Aorta (tissue), 5 donors: ENCODE measurements around the gene TRAK1. TPM values are rescaled to one million over a fixed set of nuclear protein-coding genes. Genes with fewer than 3 reads are reported as not detected.

Experiments used
- ATAC-seq: fragments of 200-7000 bp; cut with Tn5 transposase; one replicate; pipeline ENCODE4 v1.9.1; 2022; ENCODE audit warnings: moderate library complexity; ENCODE audit not compliant: low FRiP score
- DNase-seq, 2 donors: peaks; one replicate each; pipeline ENCODE4 v3.0.0-alpha.2; 2020
- H3K27ac ChIP-seq, 2 donors: one replicate each; pipeline ENCODE4 v1.5.1; 2013; ENCODE audit warnings: low read length in 2 of 2, mild to moderate bottlenecking in 2 of 2, moderate library complexity in 2 of 2, control low read depth in 1 of 2, inconsistent platforms in 1 of 2, low read depth in 1 of 2
- H3K27me3 ChIP-seq, 2 donors: one replicate each; pipeline ENCODE4 v1.6.1; 2013; ENCODE audit warnings: control low read depth in 1 of 2, low read length in 1 of 2, mild to moderate bottlenecking in 1 of 2, moderate library complexity in 1 of 2; ENCODE audit not compliant: insufficient read depth in 2 of 2, control insufficient read depth in 1 of 2
- H3K36me3 ChIP-seq, 2 donors: one replicate each; pipeline ENCODE4 v1.6.1; 2013; ENCODE audit warnings: control low read depth in 1 of 2, low read length in 1 of 2, mild to moderate bottlenecking in 1 of 2; ENCODE audit not compliant: insufficient read depth in 2 of 2, control insufficient read depth in 1 of 2
- H3K4me1 ChIP-seq, 2 donors: one replicate each; pipeline ENCODE4 v1.6.1; 2013; ENCODE audit warnings: low read length in 2 of 2, control low read depth in 1 of 2, mild to moderate bottlenecking in 1 of 2, moderate library complexity in 1 of 2; ENCODE audit not compliant: insufficient read depth in 2 of 2, control insufficient read depth in 1 of 2
- H3K4me3 ChIP-seq, 2 donors: one replicate each; pipeline ENCODE4 v1.5.1; 2013; ENCODE audit warnings: low read length in 2 of 2, control low read depth in 1 of 2, mild to moderate bottlenecking in 1 of 2
- H3K9me3 ChIP-seq: one replicate; pipeline ENCODE4 v1.6.1; 2013; ENCODE audit warnings: mild to moderate bottlenecking, low read length; ENCODE audit not compliant: control insufficient read depth
- WGBS, 2 donors: extraction: QIAGEN DNeasy Blood & Tissue Kit; methylation state at CpG; one replicate each; pipeline ENCODE4 v1.1.7; 2013; 5-methylcytosine and 5-hydroxymethylcytosine counted together
- intact Hi-C, 2 donors: fragments of 100-400 bp; cut with DNase I; formaldehyde crosslinking; loops; one replicate each; pipeline versions ENCODE4 v1.14.2 to v1.15.0; 2022
- polyA plus RNA-seq, 2 donors: library from polyadenylated mRNA; stranded (reverse); fragments of 200-250 nt; gene quantifications; one replicate each; pipeline ENCODE4 v1.2.3, GENCODE V29; 2013
- total RNA-seq, 2 donors: library from RNA; stranded (reverse); fragmentation: NEBNext Ultra II Directional; extraction: Animal tissue kit (Norgen Biotek cat#: 25700); gene quantifications; one replicate each; pipeline ENCODE4 v1.2.1, GENCODE V29; 2021
- donor health status: healthy with polysubstance abuse.
- donor health status: Bipolar disorder and iron deficiency.
- donor health status: DM: no; HTN: no; CAD: no.
- donor health status: DM: no; HTN: no; CAD: no.
- donor health status: DM: yes; HTN: yes; CAD: no.

TRAK1 gene
- total and polyA plus RNA-seq, 4 donors, result 15.7 to 37.7 (median 24.9) TPM

DNA sequence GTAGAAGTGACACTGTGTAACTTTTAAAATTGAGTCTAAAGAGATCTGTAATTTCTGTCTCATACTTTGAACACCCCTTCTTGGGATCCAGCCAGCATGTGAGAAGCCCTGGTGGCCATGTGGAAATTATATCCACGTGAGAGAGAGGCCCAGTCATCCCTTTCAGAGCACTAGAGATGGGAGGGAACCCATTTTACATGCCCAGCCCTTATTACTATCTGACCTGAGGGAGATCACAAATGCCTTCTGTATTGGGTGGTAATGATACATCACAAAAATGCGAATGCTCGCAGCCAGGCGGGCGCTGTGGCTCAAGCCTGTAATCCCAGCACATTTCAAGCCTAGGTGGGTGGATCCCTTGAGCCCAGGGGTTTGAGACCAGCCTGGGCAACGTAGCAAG lies 27.3 kb upstream of the TRAK1 start:
- DNase-seq (peak in 1 of 2 donors; percentile 20), ATAC-seq (no peak)
- Histone ChIP-seq H3K4me3 (no peak overlapping the region), H3K27ac (peak overlapping the region in 1 of 2 donors; percentile 95), H3K36me3 (no peaks in the 10 kb centered on the region), H3K4me1 (peaks cover 0 to 9% of the 10 kb centered on the region in 2 donors), H3K9me3 (no peaks in the 10 kb centered on the region), H3K27me3 (no peaks in the 10 kb centered on the region)
- intact Hi-C loops, result no loop called here
- WGBS, 2 donors, result 80 to 83% methylated on average over 6 of the region's 6 CpGs

DNA sequence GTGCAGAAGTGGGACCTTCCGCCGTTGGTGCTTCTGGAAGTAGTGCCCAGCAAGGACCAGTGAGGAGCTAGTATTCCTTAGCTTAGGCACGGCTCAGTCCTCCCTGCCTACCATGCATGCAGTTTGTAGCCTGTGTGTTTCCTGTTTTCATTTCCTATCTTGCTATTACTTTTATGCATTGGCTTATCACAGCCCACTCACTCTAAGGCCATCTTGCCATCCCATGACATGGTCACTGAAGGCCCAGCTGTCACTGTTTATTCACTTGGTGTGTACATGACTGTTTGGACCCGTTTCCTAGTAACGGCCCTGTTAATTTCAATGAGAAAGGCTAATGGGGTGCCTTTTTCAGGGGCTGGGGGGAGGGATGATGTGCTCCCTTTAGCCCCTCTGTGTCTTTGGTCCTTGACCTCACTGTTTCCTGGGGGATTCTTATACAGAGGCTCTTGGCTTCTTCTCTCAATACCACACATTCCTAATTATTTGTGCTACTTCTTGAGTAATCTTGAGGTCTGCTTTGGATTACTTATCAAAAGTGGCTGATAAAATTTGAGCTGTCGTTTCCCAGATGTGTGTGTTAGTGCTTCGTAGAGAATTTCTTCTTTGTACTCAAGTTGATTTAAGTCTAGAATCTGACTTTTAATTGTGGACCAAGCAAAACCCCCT lies 24.5 kb upstream of the TRAK1 start:
- Histone ChIP-seq H3K4me3 (no peak overlapping the region), H3K27me3 (no peaks in the 10 kb centered on the region), H3K36me3 (no peaks in the 10 kb centered on the region), H3K4me1 (peaks cover 0 to 3% of the 10 kb centered on the region in 2 donors), H3K27ac (peak overlapping the region; percentile 19 to 68), H3K9me3 (no peaks in the 10 kb centered on the region)
- ATAC-seq, result peak; percentile 51
- WGBS, 2 donors, result 31% methylated on average over 7 of the region's 7 CpGs
- peak in 1 of 2 donors; percentile 45 for DNase-seq
- intact Hi-C loops, result loop anchor here in 1 of 2 donors (5.0 kb wide), 1 partner anchor 44 kb away; no protein-coding TSS in a partner anchor

DNA sequence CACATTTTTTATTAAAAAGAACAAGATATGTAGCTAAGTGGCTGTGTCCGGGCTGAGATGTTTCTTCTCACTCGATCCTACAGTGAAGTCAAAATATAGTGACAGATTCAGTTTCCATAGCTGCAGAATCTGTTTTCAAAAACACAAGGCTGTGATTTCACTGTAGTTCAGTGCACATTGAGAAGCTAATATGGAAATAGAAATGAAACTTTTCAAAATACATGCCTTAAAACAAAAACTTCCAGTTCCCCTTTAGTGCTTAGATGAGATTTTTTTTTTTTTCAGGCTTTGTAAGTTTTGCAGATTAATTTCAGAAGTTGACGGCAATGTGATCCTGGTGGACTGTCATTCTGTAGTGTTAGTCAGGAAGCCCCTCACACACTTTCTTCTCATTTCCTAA lies 23.8 kb upstream of the TRAK1 start:
- H3K4me1 ChIP-seq, result peaks cover 0 to 2% of the 10 kb centered on the region in 2 donors
- H3K9me3 ChIP-seq, result no peaks in the 10 kb centered on the region
- ATAC-seq, result peak; percentile 70
- intact Hi-C loops, result loop anchor here in 1 of 2 donors (5.0 kb wide), 1 partner anchor 45 kb away; no protein-coding TSS in a partner anchor
- 1 to 2% methylated on average over 3 of the region's 3 CpGs for WGBS, 2 donors
- no peaks in the 10 kb centered on the region for H3K27me3 ChIP-seq
- peak in 1 of 2 donors; percentile 26 for DNase-seq
- H3K27ac ChIP-seq, result peak overlapping the region; percentile 23 to 25
- no peaks in the 10 kb centered on the region for H3K36me3 ChIP-seq
- H3K4me3 ChIP-seq, result no peak overlapping the region

DNA sequence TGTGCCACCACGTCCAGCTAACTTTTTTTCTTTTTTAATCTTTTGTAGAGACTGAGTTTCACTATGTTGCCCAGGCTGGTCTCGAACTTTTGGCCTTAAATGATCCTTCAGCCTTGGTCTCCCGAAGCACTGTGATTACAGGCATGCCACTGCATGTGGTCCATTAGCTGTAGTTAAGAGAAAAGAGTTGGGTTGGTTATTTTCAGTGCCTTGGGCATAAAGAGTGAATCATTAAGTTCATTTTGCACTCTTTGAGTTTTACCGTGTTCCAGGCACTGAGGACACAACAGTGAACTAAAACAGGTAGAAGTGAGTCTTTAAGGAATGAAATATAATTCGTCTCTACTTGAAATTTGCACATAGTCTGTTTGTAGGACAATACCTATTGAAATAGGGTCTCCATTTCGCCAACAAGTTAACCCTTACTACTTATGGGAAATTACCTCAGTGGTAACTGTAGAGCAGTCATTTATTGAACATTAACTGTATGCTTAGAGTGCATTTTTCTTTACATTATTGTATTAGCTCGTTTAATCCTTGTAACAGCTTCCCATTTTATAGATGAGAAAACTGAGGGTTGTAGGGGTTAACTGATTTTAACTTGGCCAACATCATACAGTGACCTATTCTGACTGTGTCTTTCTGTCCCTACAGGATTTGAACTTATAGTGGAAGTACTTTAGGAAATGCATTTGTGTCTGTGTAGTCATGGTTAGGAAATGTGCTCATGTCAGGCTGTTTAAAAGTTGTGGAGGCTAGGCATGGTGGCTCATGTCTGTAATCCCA lies 22.7 kb upstream of the TRAK1 start:
- 86 to 87% methylated on average over 7 of the region's 7 CpGs for WGBS, 2 donors
- Histone ChIP-seq H3K27me3 (no peaks in the 10 kb centered on the region), H3K36me3 (no peaks in the 10 kb centered on the region), H3K27ac (peak overlapping the region in 1 of 2 donors; percentile 66), H3K4me3 (no peak overlapping the region), H3K9me3 (no peaks in the 10 kb centered on the region), H3K4me1 (peaks cover 2 to 5% of the 10 kb centered on the region in 2 donors)
- DNase-seq, result no peak
- ATAC-seq, result no peak
- intact Hi-C loops, result loop anchor here in 1 of 2 donors (5.0 kb wide), 1 partner anchor 46 kb away; no protein-coding TSS in a partner anchor

DNA sequence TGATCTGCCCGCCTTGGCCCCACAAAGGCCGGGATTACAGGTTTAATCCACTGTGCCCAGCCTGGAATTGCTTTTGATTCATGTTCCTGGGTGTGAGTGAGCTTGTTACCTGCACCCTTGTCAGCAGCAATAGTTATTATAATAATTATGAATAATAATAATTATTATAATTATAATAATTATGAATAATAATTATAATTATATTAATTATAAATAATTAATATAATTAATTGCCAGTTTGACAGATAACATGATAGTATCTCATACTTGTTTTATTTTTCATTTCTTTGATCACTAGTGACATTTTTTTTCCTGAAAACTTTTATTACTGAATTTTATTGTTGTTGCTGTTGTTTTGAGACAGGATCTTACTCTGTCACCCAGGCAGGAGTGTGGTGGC lies 21.1 kb upstream of the TRAK1 start:
- no peaks in the 10 kb centered on the region for H3K9me3 ChIP-seq
- peaks cover 2 to 5% of the 10 kb centered on the region in 2 donors for H3K4me1 ChIP-seq
- no peak for ATAC-seq
- no peaks in the 10 kb centered on the region for H3K27me3 ChIP-seq
- H3K36me3 ChIP-seq, result no peaks in the 10 kb centered on the region
- H3K4me3 ChIP-seq, result no peak overlapping the region
- DNase-seq, result no peak
- intact Hi-C loops, result loop anchor here in 1 of 2 donors (5.0 kb wide), 1 partner anchor 43 kb away; no protein-coding TSS in a partner anchor
- 94 to 97% methylated on average over 2 of the region's 2 CpGs for WGBS, 2 donors
- peak overlapping the region in 1 of 2 donors; percentile 69 for H3K27ac ChIP-seq

DNA sequence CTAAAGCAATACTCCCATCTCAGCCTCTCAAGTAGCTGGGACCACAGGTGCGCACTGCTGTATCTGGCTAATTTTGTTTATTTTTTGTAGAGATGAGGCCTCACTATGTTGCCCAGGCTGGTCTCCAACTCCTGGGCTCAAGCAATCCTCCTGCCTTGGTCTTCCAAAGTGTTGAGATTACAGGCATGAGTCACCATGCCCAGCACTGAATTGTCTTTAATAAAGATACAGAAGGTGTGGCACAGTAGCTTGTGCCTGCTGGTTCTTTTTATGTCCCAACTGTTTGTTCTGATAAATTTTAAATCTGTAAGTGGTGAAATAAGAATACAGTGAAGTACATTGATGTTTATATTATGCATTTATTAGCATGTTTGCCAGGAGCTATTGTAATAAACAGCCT lies 20.6 kb upstream of the TRAK1 start:
- DNase-seq (no peak), ATAC-seq (no peak)
- no peaks in the 10 kb centered on the region for H3K27me3 ChIP-seq
- H3K4me1 ChIP-seq, result peaks cover 2 to 5% of the 10 kb centered on the region in 2 donors
- intact Hi-C loops, result loop anchor here in 1 of 2 donors (5.0 kb wide), 1 partner anchor 43 kb away; no protein-coding TSS in a partner anchor
- peak overlapping the region; percentile 79 to 100 for H3K27ac ChIP-seq
- 89 to 91% methylated on average over 1 of the region's 1 CpG for WGBS, 2 donors
- no peaks in the 10 kb centered on the region for H3K9me3 ChIP-seq
- no peak overlapping the region for H3K4me3 ChIP-seq
- no peaks in the 10 kb centered on the region for H3K36me3 ChIP-seq

DNA sequence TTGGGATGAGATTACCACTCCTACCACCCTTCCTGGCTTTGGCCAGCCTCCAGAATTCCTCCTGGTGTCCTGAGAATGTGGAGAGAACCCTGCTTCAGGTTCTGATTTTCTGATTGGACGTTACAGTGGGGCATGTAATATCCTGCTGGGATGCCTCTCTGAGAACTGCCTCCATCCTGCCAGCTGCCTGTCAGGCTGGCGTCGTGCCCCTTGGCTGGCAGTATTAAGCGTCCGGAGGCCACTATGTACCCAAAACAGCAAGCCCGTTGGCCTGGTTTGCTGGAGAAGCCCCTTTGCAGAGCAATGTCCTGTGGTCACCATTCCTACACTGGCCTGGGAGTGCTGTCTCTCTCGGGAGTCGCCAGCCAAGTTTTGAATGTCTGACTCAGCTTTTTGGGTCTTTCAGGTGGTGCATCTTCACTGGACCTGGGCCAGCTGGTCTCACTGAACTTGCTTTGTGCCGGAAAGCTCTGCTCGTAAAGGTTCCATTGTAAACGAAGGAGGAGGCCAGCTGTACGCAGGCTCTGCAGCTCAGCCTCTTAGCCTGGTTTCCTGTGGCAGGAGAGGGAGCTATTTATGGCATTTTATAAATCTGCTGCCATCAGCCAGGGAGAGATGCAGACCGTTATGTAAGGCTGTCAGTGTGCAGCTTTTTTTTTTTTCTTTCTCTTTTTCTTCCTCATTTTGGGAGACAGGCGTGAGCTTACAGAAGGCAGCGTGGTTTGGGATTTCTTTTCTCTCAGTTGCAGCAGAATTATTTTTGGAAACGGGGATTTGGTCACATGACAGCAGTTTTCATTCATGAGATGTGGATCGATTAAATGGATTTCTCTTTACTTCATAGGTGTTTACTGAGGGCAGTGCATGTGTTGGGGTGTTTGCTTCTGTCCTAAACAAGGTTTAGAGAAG lies 19.0 kb upstream of the TRAK1 start:
- DNase-seq (peak; percentile 82 to 86), ATAC-seq (peak; percentile 89)
- H3K27me3 ChIP-seq, result no peaks in the 10 kb centered on the region
- H3K4me1 ChIP-seq, result peaks cover 2 to 5% of the 10 kb centered on the region in 2 donors
- 1% methylated on average over 17 of the region's 17 CpGs for WGBS, 2 donors
- peak overlapping the region in 1 of 2 donors; percentile 27 for H3K4me3 ChIP-seq
- intact Hi-C loops, result loop anchor here in 1 of 2 donors (2.0 to 5.0 kb wide), 2 partner anchors 45 to 57 kb away; no protein-coding TSS in a partner anchor
- H3K27ac ChIP-seq, result peak overlapping the region; percentile 79 to 100
- no peaks in the 10 kb centered on the region for H3K36me3 ChIP-seq
- no peaks in the 10 kb centered on the region for H3K9me3 ChIP-seq

DNA sequence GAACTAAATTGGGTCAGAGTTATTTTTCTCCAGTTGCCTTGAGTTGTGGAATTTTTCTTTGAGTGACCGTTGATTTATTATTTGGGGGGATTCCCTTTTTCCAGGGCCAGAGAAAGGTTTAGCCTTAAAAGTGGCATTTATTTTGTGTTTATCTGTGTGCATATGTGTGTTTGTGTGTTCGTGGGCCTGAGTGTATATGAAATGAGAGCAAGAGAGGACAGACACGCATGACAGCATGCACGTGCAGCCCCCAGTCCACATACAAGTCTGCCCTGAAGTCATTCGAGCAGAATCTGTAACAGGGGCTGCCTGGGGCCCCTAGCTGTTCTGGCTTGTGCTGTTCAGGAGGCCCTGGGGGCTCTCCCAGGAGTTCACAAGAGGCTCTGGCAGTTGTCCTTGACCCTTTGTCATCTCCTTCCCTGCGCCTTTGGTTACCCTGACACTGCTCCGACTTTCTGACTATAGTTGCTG lies 18.3 kb upstream of the TRAK1 start:
- ATAC-seq (no peak), DNase-seq (no peak)
- 19 to 22% methylated on average over 7 of the region's 7 CpGs for WGBS, 2 donors
- H3K9me3 ChIP-seq, result no peaks in the 10 kb centered on the region
- H3K36me3 ChIP-seq, result no peaks in the 10 kb centered on the region
- peak overlapping the region; percentile 63 to 100 for H3K27ac ChIP-seq
- intact Hi-C loops, result loop anchor here in 1 of 2 donors (2.0 to 5.0 kb wide), 2 partner anchors 46 to 58 kb away; no protein-coding TSS in a partner anchor
- H3K27me3 ChIP-seq, result no peaks in the 10 kb centered on the region
- no peak overlapping the region for H3K4me3 ChIP-seq
- peaks cover 2 to 5% of the 10 kb centered on the region in 2 donors for H3K4me1 ChIP-seq
